Stimulated activated CD4-positive, alpha-beta T cell treated with anti-CD3 and anti-CD28 coated beads, Interleukin-15, amount 100 ng/mL, for 24 hours (primary cell): ENCODE data around the gene RAMACL.

Source experiments
- DNase-seq: peaks from one replicate; pipeline ENCODE4 v3.0.0-alpha.2; 2020

RAMACL gene

GRCh38 chr6:166617359-166617758 lies 30.9 kb upstream of the RAMACL start:
- DNase-seq, result no peak

- no peak for DNase-seq
These were observed 30.1 kb upstream of the RAMACL start for GRCh38 chr6:166616261-166617238.

GRCh38 chr6:166615059-166615770 lies 28.7 kb upstream of the RAMACL start:
- no peak for DNase-seq

GRCh38 chr6:166614589-166614988 lies 28.1 kb upstream of the RAMACL start:
- DNase-seq, result no peak

GRCh38 chr6:166614171-166614583 lies 27.7 kb upstream of the RAMACL start:
- no peak for DNase-seq

GRCh38 chr6:166613027-166613426 lies 26.5 kb upstream of the RAMACL start:
- no peak for DNase-seq

- DNase-seq, result no peak
These were observed 26.0 kb upstream of the RAMACL start for GRCh38 chr6:166612471-166612881.

GRCh38 chr6:166611631-166612030 lies 25.2 kb upstream of the RAMACL start:
- DNase-seq, result no peak

GRCh38 chr6:166610069-166610468 lies 23.6 kb upstream of the RAMACL start:
- DNase-seq, result no peak

GRCh38 chr6:166608774-166609173 lies 22.3 kb upstream of the RAMACL start:
- DNase-seq, result no peak

GRCh38 chr6:166605752-166606151 lies 19.3 kb upstream of the RAMACL start:
- DNase-seq, result no peak

GRCh38 chr6:166604911-166605310 lies 18.4 kb upstream of the RAMACL start:
- DNase-seq, result no peak

GRCh38 chr6:166604328-166604727 lies 17.9 kb upstream of the RAMACL start:
- no peak for DNase-seq

GRCh38 chr6:166603043-166603690 lies 16.7 kb upstream of the RAMACL start:
- DNase-seq, result no peak

- no peak for DNase-seq
These were observed 15.5 kb upstream of the RAMACL start for GRCh38 chr6:166601956-166602355.

GRCh38 chr6:166600931-166601330 lies 14.5 kb upstream of the RAMACL start:
- no peak for DNase-seq

GRCh38 chr6:166599205-166599604 lies 12.7 kb upstream of the RAMACL start:
- DNase-seq, result no peak

GRCh38 chr6:166598441-166599138 lies 12.1 kb upstream of the RAMACL start:
- DNase-seq, result no peak

GRCh38 chr6:166597711-166598440 lies 11.4 kb upstream of the RAMACL start:
- DNase-seq, result no peak

GRCh38 chr6:166596776-166597507 lies 10.5 kb upstream of the RAMACL start:
- no peak for DNase-seq

GRCh38 chr6:166595949-166596348 lies 9.5 kb upstream of the RAMACL start:
- DNase-seq, result no peak
